Right cardiac atrium (tissue), 5 donors: ENCODE results near the gene C20orf202. TPM values are rescaled to one million over a fixed set of nuclear protein-coding genes. Genes with fewer than 3 reads are reported as not detected.

Experiments used
- ATAC-seq, 2 donors: fragments of 200-7000 bp; cut with Tn5 transposase; one replicate each; pipeline versions ENCODE4 v1.8.0 to v1.9.1; 2020; ENCODE audit warnings: moderate library complexity in 2 of 2, mild to moderate bottlenecking in 1 of 2
- DNase-seq, 3 donors: peaks; one replicate each; pipeline ENCODE4 v3.0.0-alpha.2; 2020
- H3K27ac ChIP-seq: one replicate; pipeline ENCODE4 v1.5.1; 2013; ENCODE audit warnings: mild to moderate bottlenecking, low read length, control low read depth, moderate library complexity
- H3K27me3 ChIP-seq: one replicate; pipeline ENCODE4 v1.6.1; 2013; ENCODE audit not compliant: control insufficient read depth, insufficient read depth
- H3K4me1 ChIP-seq: one replicate; pipeline ENCODE4 v1.6.1; 2013; ENCODE audit warnings: low read length; ENCODE audit not compliant: control insufficient read depth, insufficient read depth
- H3K4me3 ChIP-seq: one replicate; pipeline ENCODE4 v1.5.1; 2013; ENCODE audit warnings: low read length, control low read depth
- H3K9me3 ChIP-seq: one replicate; pipeline ENCODE4 v1.6.1; 2013; ENCODE audit warnings: low read length; ENCODE audit not compliant: control insufficient read depth
- WGBS: extraction: QIAGEN DNeasy Blood & Tissue Kit; methylation state at CpG from one replicate; pipeline ENCODE4 v1.1.7; 2013; 5-methylcytosine and 5-hydroxymethylcytosine counted together
- intact Hi-C, 4 donors: fragments of 100-400 bp; cut with DNase I; formaldehyde crosslinking; loops; one replicate each; pipeline versions ENCODE4 v1.11.0 to v1.14.0; 2022 to 2023
- polyA plus RNA-seq: library from polyadenylated mRNA; stranded (reverse); fragments of 200-250 nt; gene quantifications from one replicate; pipeline ENCODE4 v1.2.3, GENCODE V29; 2013
- total RNA-seq, 4 donors: library from RNA; stranded (reverse); fragmentation: NEBNext Ultra II Directional; extraction: Animal tissue kit (Norgen Biotek cat#: 25700); gene quantifications; one replicate each; pipeline ENCODE4 v1.2.1, GENCODE V29; 2021
- donor health status: healthy with polysubstance abuse.
- donor health status: DM: no; HTN: yes; CAD: no.
- donor health status: DM: no; HTN: no; CAD: no.
- donor health status: DM: no; HTN: yes; CAD: no; lungs with severe emphysema.
- donor health status: DM: yes; HTN: yes; CAD: no.

Gene C20orf202
- total and polyA plus RNA-seq, 5 donors: 0.15 to 0.31 (median 0.27) TPM

DNA sequence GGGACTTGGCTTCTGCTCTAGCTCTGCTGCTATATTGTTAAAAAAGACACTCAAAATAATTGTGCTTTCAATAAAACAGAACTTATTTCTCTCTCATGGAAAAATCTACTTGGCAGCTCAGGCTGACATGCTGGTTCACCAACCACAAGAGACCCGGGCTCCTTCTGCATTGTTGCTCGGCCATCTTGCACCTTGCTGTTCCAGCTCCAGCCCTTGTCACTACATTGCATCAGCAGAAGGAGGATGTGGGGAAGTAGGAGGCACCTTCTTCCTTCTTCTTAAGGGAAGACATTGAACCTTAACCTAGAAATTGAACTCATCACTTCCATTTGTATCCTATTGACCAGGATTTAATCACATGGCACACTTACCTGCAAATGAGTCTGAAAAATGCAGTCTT, 6.6 kb upstream of the C20orf202 start:
- Histone ChIP-seq H3K4me3 (no peak overlapping the region), H3K27ac (no peak overlapping the region), H3K9me3 (no peaks in the 10 kb centered on the region), H3K27me3 (no peaks in the 10 kb centered on the region), H3K4me1 (no peaks in the 10 kb centered on the region)
- no peak for DNase-seq
- WGBS: 88% methylated on average over 2 of the region's 2 CpGs
- ATAC-seq: no peak
- intact Hi-C loops: no loop called here

DNA sequence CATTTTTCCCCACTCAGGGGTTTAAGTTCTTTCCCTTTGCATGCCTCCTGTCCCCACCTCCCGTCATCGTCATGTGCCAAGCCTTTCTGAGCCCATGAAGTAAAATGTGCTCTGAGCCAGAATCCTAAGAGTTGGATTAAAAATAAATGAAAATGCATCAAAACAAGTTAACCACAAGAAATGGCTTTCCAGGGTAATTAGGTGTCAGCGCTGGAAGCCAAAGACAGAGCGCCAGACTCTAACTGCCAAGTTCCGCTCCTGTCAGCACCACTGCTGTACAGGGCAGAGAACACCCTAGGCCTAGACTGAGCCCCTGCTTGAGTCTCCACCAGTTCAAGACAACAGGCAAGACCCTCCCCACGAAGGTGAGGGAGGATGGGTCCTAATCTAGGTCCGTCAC, 5.5 kb upstream of the C20orf202 start:
- Histone ChIP-seq H3K27ac (no peak overlapping the region), H3K27me3 (no peaks in the 10 kb centered on the region)
- WGBS: 84% methylated on average over 7 of the region's 7 CpGs

DNA sequence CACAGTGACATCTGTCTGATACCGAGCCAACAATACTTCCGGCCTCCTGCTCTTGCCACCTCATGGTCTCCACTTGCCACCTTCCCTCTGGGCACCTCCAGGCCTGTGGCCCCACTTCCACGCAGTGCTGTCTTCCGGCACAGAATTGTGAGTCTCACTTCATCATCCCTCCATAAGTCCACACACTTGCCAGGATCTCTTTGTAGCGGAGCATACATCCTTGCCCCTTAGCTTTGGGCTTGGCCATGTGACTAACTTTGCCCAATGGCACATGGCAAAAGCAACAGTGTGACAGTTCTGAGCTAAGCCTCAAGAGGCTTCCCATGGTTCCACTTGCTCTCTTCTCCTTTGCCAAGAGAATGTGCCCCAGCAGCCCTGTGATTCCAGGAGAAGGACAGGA, 4.5 kb upstream of the C20orf202 start:
- Histone ChIP-seq H3K4me3 (no peak overlapping the region), H3K27ac (no peak overlapping the region), H3K27me3 (no peaks in the 10 kb centered on the region), H3K9me3 (no peaks in the 10 kb centered on the region), H3K4me1 (peaks cover 1% of the 10 kb centered on the region)
- intact Hi-C loops: no loop called here
- 88% methylated on average over 5 of the region's 5 CpGs for WGBS
- ATAC-seq: no peak
- DNase-seq: no peak

More for the DNA sequence above, 5.5 kb upstream of the C20orf202 start:
- H3K4me3 ChIP-seq: no peak overlapping the region
- H3K9me3 ChIP-seq: no peaks in the 10 kb centered on the region
- ATAC-seq: no peak
- no peak for DNase-seq
- intact Hi-C loops: no loop called here
- H3K4me1 ChIP-seq: no peaks in the 10 kb centered on the region

DNA sequence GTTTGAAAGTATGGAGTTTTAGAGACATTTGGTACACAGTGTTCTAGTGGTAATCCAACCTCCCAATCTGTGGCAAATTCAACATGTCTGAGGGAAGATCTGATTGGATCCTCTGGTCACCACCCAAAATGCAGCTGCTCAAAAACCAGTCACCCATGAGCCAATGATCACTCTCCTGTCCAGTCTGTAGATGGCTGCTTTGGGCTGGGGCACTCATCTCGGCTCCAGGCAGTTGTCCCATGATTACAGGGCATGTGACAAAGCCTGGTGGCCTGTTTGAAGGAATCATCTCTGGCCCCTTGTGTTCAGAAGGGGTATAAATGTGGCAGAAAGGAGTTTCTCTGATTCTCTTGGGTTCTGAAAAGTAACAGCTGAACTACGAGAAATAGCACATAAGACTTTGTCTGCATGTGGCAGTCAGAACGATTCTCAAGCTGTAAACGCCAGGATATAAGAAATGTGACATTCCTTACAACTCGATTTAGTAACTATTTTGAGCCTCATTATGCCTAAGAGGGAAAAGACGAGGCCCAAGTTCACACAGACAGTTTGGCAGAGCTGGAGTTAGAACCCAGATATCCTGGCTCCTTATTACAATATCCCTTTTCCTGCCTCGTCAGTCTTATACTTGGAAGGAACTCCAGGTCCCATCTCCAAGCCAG, 3.9 kb upstream of the C20orf202 start:
- intact Hi-C loops: no loop called here
- ATAC-seq: no peak
- Histone ChIP-seq H3K4me1 (peaks cover 2% of the 10 kb centered on the region), H3K27ac (no peak overlapping the region), H3K9me3 (no peaks in the 10 kb centered on the region), H3K4me3 (no peak overlapping the region), H3K27me3 (no peaks in the 10 kb centered on the region)
- DNase-seq: no peak
- WGBS: 56% methylated on average over 7 of the region's 7 CpGs

DNA sequence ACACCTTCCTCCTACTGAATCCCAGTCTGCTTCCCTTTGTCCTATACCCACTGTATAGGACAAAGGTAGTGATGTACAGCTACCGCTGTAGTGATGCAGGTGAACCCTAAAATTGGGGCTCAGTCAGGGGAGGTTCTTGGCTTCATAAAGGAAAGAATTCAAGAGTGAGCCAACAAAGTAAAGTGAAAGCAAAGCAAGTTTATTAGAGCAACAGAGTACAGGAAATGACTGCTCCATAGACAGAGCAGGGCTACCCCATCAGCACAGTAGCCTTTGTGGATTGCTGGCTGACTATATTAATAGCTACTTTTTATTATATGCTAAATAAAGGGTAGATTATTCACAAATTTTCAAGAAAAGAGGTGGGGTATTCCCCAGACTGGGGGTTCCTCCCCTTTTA, 3.3 kb upstream of the C20orf202 start:
- H3K4me3 ChIP-seq: no peak overlapping the region
- DNase-seq: no peak
- intact Hi-C loops: no loop called here
- no peaks in the 10 kb centered on the region for H3K9me3 ChIP-seq
- no peak overlapping the region for H3K27ac ChIP-seq
- 88% methylated on average over 1 of the region's 1 CpG for WGBS
- no peaks in the 10 kb centered on the region for H3K27me3 ChIP-seq
- peak in 1 of 2 donors; percentile 52 for ATAC-seq
- H3K4me1 ChIP-seq: peaks cover 2% of the 10 kb centered on the region

DNA sequence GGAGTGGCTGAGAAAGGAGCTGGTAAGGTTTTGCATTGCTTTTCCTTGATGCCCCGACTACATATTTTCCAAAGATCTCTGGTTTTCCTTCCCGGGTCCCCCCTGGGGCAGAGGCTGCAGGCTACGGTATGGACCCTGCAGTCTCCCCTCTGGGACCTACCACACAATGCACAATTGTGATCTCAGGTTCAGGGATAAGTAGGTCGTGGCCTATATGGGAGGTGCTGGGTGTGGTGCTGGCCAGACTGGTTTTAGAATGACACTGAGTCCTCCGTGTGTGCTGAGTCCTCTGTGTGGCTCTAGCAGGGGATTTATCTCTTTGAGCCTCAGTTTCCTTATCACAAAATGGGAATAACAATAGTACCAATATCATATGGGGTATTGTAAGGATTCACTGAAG, 376 bp downstream of the C20orf202 start:
- Histone ChIP-seq H3K4me1 (peaks cover 2% of the 10 kb centered on the region), H3K27ac (no peak overlapping the region), H3K9me3 (no peaks in the 10 kb centered on the region), H3K4me3 (no peak overlapping the region), H3K27me3 (no peaks in the 10 kb centered on the region)
- DNase-seq (no peak), ATAC-seq (no peak)
- intact Hi-C loops: no loop called here
- WGBS: 51% methylated on average over 5 of the region's 5 CpGs

DNA sequence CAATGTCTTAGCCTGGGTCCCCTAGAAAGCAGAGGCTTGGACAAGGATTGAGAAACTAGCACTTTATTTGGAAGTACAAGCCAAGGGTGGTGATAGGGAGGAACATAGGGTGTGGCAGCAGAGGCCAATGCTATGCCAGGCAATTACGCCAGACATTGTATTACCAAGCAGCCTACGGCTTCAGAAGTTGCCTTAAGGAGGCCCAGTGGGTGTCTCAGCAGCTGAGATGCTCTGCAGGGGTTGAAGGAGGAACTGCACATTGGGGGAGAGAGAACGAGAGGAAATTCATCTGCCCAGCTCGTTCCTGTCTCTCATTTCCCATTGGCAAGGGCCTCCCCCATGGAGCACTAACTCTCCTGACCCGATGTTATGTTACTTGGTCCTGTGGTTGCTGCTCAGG, 859 bp downstream of the C20orf202 start:
- intact Hi-C loops: no loop called here
- Histone ChIP-seq H3K27ac (no peak overlapping the region), H3K4me3 (no peak overlapping the region), H3K9me3 (no peaks in the 10 kb centered on the region), H3K27me3 (no peaks in the 10 kb centered on the region), H3K4me1 (peaks cover 2% of the 10 kb centered on the region)
- 46% methylated on average over 5 of the region's 5 CpGs for WGBS
- DNase-seq (no peak), ATAC-seq (peak; percentile 58 to 77)

DNA sequence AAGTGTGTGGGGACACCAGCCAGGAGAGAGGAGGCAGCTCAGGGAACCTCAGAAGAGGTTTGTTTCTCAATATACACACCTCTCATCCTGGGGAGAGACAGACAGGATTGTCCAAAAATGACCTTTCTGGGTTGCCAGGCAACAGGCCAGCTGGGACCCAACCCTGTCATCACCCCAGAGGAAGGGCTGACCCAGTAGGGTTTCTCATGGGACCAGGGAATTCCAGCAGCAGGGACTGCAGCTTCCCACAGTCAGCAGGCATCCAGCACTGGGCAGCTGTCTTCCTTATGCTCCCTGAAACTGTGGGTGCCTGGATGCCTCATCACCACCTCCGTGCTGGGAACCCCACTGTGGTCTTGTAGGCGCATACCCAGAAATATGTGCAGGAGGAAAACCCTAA, 1.3 kb downstream of the C20orf202 start:
- 80% methylated on average over 2 of the region's 2 CpGs for WGBS
- peaks cover 2% of the 10 kb centered on the region for H3K4me1 ChIP-seq
- intact Hi-C loops: no loop called here
- ATAC-seq (peak in 1 of 2 donors; percentile 59), DNase-seq (peak in 1 of 3 donors; percentile 28)
- H3K9me3 ChIP-seq: no peaks in the 10 kb centered on the region
- H3K27me3 ChIP-seq: no peaks in the 10 kb centered on the region
- no peak overlapping the region for H3K4me3 ChIP-seq
- no peak overlapping the region for H3K27ac ChIP-seq

DNA sequence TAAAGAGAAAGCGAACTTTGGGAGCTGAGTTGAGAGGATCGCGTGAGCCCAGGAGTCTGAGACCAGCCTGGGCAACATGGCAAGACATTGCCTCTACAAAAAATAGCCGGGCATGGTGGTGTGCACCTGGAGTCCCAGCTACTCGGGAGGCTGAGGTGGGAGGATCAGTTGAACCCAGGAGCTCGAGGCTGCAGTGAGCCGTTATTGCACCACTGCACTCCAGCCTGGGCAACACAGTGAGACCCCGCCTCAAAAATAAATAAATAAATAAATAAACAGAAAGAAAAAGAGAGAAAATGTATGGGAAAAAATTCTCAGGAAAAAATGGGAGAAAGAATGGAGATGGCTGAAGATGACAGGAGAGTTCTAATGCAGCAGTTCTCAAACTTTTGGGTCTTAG, 2.5 kb downstream of the C20orf202 start:
- intact Hi-C loops: no loop called here
- 92% methylated on average over 8 of the region's 8 CpGs for WGBS
- no peak for DNase-seq
- H3K9me3 ChIP-seq: no peaks in the 10 kb centered on the region
- H3K4me1 ChIP-seq: peaks cover 2% of the 10 kb centered on the region
- ATAC-seq: no peak
- no peak overlapping the region for H3K27ac ChIP-seq
- H3K27me3 ChIP-seq: no peaks in the 10 kb centered on the region
- H3K4me3 ChIP-seq: no peak overlapping the region

DNA sequence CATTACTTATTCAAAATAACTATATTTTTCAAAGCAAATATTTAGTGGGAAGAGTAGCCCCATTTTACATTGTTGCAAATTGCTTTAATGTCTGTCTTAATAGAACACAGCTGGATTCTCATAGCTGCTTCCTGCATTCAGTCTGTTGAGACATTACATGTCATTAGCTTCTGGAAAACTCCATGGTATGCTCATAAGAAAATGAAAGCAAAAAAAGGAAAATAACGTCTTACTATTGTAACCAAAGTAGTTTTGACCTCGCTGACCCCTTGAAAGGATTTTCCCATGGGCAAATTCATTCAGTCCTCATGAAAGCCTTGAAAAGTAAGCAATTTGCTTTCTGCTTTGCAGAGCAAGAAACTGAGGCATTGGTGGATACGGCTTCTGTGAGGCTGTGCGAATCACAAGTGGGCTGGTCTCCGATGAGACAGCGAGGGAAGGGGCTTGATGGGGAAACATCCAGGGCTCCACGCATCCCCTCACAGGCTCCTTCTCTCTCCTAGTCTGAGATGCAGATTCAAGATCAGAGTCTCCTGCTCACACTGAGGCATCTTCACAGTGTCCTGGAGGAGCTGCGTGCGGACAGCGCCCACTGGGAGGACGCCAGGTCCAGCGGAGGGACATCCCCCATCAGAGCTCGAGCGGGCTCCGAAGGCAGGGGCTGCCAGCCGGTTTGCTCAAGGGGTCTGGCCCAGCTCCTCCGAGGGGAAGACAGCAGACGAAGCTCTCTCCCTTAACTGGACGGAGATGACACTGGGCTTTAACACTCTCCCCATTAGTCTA, 3.3 kb downstream of the C20orf202 start:
- Histone ChIP-seq H3K9me3 (no peaks in the 10 kb centered on the region), H3K27ac (peak overlapping the region; percentile 36), H3K4me1 (peaks cover 2% of the 10 kb centered on the region), H3K4me3 (no peak overlapping the region), H3K27me3 (no peaks in the 10 kb centered on the region)
- 65% methylated on average over 19 of the region's 19 CpGs for WGBS
- DNase-seq (peak in 1 of 3 donors; percentile 63), ATAC-seq (no peak)
- intact Hi-C loops: no loop called here

DNA sequence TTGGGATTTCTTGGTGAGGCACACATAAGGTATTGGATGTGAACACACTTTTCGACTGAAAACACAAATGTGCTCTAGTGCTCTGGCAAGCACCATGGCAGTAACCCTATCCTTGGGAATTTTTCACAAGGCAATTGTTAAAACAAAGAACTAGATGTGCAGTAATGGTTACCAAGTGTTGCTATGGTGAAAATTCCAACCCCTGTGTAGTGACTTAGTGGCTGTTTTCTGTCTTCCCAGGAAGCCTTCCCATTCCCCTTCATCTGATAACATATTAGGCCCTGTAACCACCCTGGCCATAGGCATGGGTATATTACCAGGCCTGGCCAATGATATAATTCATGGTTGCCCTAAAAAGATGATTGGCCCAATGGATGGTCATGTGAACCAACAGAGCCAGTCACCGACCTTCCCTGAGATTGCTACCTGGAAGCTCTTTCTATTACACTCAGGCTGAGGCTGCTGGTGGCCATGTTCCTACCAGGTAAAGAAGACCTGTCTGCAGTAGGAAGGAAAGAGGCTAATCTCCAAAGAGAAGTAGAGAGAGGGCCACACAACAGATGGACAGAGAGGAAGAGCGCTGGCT, 4.1 kb downstream of the C20orf202 start:
- H3K4me3 ChIP-seq: no peak overlapping the region
- ATAC-seq (no peak), DNase-seq (no peak)
- H3K9me3 ChIP-seq: no peaks in the 10 kb centered on the region
- 87% methylated on average over 3 of the region's 3 CpGs for WGBS
- no peak overlapping the region for H3K27ac ChIP-seq
- intact Hi-C loops: no loop called here
- peaks cover 2% of the 10 kb centered on the region for H3K4me1 ChIP-seq
- no peaks in the 10 kb centered on the region for H3K27me3 ChIP-seq
